NCI-H187 treated with DMSO at 0.1 percent for 48 hours (cell line): ENCODE data around the gene AP2A1.
"Not testable (repeated sequence)": the region's sequence is repeated elsewhere in the genome, so short reads cannot be mapped to it uniquely, and the experiment has no call there.

Source experiments
- DNase-seq: peaks from one replicate; lab custom pipeline; 2025; lab: John Stamatoyannopoulos, UW

The AP2A1 gene

DNA sequence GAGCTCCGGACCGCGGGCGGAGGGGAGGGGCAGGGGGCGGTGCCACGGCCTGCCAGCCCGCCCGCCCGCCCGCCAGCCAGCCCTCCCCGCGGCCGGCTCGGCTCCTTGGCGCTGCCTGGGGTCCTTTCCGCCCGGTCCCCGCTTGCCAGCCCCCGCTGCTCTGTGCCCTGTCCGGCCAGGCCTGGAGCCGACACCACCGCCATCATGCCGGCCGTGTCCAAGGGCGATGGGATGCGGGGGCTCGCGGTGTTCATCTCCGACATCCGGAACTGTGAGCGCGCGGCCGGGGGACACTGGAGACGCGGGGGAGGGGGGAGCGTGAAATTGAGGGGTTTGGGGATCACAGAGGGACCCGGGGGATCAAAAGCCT lies at the start of gene AP2A1:
Gene AP2A1, plus strand, starts transcription at position 72 of the 370 bp plus-strand sequence. Its CDS starts 133 bp downstream, at position 205.
- no peak for DNase-seq

DNA sequence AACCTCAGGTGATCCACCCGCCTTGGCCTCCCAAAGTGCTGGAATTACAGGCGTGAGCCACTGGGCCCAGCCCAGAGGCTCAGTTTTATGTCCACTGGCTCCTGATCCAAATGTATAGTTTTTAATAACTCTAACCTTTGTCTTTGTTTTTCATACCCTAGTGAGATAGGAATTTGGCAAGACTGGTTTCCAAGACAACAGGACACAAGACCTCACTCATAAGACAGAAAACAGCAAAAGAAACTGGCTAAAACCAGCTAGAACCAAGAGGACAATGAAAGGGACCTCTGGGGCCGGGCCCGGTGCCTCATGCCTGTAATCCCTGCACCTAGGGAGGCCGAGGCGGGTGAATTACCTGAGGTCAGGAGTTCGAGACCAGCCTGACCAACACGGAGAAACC lies 48.3 kb upstream of the AP2A1 start:
- DNase-seq: no peak

DNA sequence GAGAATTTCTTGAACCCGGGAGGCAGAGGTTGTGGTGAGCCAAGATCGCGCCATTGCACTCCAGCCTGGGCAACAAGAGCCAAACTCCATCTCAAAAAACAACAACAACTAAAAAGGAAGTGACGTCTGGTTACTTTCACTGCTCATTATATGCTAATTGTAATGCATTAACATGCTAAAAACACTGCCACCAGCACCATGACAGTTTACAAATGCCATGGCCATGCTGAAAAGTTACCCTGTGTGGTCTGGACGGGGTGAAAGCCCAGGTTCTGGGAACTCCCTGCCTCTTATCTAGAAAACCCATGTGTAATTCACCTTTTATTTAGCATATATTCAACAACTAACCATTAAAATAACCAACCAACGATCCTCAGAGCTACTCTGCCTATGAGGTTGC lies 47.8 kb upstream of the AP2A1 start:
- no peak for DNase-seq

DNA sequence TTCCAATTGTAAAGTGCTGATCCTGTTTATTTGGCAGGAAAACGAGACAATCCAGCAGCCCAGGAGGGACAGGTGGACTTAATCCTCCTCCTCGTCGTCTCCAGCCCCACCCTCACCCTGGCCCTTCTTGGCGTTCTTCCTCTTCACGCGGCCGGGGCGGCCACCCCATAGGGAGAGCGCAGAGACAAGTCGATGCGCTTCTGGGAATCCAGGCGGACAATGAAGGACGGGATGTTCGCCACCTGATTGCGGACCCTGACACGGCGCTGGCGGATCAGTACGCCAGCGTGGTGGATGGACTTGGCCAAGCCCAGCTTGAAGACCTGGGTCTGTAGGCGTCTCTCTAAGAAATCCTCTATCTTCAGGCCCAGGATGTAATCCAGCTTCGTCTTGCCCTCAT lies 47.4 kb upstream of the AP2A1 start:
- not testable (repeated sequence) for DNase-seq

DNA sequence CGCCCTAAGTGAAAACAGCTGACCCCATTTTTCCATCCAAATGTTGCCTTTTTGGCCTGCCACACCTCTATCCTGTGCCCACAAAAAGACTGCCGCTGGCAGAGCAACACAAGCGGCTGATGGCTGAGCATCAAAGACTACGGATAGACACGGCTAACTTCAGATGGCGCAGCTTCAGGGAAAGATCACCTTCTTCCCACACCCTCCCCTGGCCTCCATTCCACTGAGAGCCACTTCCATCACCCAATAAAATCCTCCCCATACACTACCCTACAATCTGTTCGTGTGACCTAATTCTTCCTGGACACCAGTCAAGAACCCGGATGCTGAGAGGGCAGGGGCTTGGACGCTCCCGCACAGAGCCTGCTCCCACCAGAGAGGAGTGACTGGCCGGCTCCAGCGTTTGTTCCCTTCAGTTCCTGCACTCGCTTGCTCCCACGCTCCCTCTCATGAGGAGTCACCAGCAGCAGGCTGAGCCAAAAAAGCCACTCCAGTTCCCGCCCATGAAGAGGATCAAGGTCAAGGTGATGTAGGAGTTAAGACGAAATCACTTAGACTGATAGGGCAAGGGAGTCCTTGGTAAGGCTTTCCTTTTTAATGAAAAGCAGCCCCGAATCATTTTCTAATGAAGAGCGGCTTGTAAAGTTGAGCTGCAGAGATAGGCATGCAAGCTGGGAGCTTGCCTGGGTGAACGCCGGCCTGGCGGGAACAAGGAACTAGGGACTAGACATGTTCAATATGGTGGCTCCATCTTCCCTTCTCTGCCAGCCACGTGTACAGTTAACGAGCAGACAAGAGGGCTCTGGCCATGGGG lies 39.4 kb upstream of the AP2A1 start:
- no peak for DNase-seq

DNA sequence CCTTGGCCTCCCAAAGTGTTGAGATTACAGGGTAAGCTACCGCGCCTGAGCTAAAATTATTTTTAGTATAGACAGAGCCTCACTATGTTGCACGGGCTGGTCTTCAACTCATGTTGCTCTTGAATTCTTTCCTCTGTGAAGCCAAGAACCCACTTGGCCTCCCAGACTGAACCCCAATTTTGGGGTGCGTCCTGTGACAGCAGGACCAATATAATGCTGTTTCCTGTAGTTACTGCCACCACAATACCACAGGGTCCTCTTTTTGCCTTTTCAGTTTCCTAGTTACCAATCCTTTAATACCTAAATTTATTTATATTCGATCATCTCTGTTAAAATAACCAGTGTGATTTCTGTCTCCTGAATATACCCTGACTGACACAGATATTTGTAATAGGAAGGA lies 36.6 kb upstream of the AP2A1 start:
- DNase-seq: no peak

DNA sequence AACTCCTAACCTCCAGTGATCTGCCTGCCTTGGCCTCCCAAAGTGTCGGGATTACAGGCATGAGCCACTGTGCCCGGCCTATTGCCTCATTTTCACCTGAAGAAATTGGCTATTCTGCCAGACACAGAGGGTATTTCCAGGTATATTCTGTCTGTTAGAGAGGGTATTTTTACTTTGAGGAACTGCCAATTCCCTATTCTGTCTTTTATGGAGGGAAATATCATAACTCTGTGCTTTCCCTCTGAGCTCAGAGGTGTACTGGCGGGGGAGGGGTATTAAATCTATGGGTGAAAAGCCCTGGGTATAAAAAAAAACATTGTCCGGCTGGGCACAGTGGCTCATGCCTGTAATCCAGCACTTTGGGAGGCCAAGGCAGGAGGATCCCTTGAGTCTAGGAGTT lies 28.5 kb upstream of the AP2A1 start:
- no peak for DNase-seq

DNA sequence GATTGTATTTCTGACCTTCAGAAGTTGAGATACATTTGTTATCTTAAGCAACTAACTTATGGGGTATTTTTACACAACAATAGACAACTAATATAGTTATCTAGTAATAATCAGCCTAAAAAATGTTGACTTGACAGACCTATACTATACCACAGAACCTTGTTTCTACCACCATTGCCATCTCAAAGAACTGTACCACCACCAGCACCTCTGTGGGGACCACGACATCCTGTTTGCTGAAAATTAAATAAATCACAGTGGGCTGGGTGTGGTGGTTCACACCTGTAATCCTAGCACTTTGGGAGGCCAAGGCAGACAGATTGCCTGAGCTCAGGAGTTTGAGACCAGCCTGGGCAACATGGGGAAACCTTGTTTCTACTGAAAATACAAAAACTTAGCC lies 27.7 kb upstream of the AP2A1 start:
- DNase-seq: no peak

DNA sequence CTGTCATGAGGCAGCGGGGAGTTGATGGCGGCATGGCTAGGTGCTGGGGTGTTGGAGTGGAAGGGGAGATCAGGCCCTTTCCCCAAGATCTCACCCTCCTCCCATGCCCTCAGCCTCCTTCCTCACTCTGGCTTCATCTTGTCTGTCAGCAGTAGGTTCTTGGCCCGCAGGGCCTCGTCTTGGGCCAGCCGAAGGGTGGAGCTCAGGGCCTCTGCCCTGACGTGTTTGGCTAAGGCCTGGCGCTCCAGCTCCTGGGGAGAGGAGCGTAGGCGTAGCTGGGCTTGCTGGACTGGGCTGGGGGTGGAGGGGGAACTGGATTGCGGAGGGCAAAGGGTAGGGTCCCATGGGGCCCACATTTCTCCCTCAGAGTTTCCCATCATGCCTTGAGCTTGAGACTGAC lies 26.9 kb upstream of the AP2A1 start:
- no peak for DNase-seq

DNA sequence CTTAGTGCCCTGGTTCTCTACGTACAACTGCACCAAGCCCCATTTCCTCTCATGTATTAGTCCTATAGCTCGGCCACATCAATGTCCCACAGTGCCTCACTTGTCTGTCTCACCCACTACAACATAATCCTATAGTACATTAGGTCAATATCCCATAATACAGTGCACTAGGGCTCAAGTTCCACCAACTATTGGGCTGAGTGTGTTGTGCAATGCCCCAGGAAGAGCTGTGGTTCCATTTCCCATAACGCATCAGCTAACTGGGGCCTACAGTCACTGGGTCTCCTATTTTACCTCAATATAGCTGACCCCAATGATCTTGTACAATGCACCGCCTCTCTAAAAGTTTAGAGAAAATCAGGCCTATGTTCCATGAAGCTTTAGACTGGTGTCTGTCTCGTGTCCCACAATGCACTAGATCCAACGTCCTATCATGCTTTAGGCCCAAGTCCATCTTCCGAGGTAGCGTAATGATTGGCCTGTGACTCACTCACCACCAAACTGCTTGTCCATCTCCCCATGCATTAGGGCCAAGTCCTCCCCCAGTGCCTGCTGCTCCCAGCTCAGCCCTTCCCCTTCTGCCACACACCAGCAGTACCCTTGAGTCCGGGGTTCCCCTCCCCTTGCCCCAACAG lies 25.5 kb upstream of the AP2A1 start:
- no peak for DNase-seq

DNA sequence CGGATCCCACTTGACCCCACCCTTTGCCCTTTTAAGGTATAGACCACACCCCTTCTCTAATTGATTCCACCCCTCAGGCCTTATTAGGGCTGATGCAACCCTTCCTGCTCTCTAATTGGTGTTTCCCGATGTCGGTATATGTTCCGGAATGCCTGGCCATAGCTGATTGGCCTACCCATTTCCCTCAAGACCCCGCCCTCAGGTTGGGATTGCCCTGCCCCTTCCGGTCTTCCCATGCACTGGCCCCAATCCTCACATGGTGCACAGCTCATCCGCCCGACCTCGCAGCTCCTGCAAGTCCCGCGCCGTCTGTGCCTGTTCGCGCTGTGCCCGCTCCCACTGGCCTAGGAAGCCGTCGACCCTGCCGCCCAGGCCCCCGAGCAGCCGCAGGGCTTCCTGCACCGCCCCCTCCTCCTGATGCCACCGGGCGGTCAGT lies 21.8 kb upstream of the AP2A1 start:
- DNase-seq: no peak

DNA sequence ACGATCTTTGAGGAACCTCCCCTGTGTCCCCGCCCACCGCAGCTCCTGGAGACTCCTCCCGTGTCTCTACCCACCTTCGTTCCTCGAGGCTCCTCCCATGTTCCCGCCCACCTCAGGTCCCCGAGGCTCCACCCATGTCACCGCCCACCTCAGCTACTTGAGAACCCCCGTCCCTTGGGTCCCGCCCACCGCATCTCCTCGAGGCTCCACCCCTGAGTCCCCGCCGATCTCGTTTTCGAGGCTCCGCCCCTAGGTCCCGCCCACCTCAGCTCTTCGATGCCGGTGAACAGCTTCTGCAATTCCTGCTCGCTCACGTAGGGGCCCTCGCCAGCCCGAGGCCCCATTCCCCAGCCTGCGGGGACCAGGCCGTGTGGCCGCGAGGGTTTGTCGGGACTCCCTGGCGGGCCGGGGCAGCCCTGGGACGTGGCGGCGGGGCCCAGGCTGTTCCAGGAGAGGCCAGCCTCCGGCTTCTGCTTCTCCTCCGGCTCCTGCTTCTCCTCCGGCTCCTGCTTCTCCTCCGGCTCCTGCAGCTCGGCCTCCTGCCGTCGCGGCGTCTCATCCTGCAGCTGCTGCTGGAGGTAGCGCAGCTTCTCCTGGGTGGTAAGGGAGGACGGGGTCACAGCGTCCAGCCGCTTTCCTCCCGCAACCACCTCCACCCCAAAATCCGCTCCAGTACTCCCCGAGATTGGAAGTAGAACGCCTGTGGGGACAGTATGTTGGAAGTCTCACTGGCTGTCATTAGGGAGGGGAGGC lies 20.4 kb upstream of the AP2A1 start:
- DNase-seq: no peak

DNA sequence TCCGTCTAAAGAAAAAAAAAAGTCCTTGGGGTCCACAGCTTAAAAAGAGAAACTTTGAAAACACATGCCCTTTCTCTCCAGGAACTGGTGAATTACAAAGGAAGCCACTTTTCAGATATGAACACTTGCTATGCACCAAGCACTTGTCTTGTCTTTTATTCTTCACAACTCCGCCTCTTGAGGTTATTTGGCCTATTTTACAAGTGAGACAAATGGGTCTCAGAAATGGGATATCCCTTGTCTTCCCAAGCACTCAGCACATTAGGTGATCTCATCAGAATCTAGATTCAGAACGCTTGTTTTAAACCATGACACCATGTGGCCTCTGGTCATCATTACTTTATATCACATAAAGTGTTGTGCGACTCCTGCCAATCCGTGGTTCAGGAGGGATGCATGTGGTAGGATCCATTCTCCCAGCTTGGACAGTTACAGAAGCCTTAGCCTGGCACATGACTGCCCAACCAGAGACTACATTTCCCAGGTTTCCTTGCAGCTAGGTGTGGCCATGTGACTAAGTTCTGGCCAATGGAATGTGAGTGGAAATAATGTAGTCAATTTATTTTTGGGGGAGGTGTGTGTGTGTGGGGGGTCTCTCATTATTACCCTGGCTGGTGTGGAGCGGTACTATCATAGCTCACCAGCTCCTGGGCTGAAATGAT lies 17.6 kb upstream of the AP2A1 start:
- no peak for DNase-seq

DNA sequence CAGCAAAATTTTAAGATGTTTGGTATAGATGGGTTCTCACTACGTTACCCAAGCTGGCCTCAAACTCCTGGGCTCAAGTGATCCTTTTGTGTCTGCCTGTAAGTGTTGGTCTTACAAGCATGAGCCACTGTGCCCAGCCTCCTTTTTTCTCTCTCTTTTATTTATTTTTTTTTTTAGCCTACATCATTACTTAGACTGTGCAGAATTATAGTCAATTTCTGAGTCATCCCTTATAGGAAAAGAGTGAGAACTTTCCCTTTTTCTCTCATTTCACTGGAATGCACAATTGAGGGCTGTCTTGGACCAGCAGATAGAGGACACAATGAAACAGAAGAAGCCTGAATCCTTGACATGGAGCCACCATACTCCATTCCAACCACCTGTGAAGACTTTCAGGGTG lies 17.0 kb upstream of the AP2A1 start:
- DNase-seq: no peak

DNA sequence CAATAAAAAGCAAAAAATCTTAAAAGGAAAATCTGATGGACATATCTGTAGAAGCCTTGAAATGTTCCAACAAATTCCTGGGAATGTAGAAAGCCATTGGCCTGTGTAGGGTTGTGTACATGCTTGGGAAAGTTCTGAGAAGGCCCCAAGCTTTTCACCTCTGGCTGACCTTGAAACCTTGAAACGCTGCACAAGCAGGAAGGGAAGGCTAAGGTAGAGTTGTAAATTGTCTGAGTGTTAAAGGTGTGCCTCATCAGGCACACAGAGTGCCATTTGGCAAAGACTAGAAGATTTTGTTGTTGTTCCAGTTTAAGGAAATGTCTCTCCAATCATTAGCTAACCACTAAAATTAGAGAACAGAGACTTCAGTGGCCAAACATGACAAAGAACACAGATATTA lies 14.1 kb upstream of the AP2A1 start:
- DNase-seq: no peak

DNA sequence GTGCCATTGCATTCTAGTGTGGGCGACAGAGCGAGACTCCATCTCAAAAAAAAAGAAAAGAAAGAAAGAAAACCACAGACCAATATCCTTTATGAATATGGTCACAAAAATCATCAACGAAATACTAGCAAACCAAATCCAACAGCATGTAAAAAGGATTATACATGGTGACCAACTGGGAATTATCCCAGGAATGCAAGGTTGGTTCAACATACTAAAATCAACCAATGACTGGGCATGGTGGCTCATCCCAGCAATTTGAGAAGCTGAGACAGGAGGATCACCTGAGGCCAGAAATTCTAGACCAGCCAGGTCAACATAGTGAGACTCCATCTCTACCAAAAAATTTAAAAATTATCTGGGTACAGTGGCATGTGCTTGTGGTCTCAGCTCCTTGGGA lies 10.8 kb upstream of the AP2A1 start:
- no peak for DNase-seq

DNA sequence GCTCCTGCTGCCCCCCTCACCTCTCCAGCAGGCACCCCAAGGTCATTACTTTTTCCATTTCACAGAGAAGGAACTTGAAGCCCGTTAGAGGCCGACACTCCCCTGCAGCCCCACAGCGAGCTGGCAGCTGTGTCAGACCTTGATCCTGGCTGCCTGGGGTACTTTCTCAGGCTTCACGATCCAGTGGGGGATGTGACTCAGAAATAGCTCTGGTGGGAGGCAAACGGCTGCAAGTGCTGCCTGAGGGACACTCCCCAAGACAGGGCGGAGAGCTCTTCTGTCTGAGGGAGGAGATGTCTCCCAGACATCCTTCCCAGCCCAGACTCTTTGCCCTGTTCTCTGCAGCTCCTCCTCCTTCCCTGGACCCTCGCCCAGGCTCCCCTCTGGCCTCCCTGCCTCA lies 8.5 kb upstream of the AP2A1 start:
- DNase-seq: no peak

DNA sequence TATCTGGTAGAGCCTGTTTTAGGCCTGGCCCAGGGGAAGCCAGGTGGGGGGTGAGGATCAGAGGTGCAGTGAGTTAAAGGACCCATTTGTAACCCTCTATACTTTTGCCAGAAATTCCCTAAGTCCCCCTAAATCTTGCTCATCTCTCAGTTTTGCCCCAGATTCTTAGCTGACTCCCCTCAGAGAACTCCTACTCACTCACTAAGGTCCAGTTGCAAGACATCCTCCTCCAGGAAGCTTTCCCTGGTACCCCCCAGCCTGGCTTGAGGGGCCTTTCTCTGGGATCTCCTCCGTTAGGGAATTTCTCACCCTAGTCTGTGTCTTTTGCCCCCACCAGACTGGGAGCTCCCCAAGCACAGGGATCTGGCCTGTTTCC lies 5.6 kb upstream of the AP2A1 start:
- no peak for DNase-seq

DNA sequence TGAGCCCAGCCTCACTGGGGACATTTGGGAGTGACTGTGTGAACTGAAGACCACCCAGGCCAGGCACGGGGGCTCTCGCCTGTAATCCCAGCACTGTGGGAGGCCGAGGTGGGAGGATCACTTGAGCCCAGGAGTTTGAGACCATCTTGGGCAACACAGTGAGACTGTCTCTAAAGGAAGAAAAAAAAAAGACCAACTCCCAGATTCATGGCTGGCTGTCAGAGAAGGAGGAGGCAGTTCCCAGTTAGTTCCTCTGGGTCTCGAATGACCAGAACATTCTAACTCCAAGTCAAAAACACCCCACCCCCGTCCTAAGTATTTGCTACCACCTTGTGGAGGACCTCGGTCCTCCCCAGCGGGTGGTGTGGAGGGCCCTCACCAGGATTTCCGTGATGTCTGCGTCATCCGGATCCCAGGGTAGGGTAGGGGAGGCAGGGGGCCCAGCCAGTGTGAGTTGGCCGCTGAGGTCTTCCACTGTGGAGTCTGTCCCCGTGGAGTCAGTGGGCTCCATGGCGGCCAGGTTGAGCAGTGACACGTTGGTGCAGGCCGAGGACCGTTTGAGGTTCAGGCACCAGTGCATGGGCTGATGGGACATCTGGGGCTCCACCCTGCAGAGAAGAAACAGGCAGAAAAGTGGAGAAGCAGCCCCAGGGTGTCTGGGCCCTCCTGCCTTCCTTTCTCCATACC lies 5.0 kb upstream of the AP2A1 start:
- no peak for DNase-seq

DNA sequence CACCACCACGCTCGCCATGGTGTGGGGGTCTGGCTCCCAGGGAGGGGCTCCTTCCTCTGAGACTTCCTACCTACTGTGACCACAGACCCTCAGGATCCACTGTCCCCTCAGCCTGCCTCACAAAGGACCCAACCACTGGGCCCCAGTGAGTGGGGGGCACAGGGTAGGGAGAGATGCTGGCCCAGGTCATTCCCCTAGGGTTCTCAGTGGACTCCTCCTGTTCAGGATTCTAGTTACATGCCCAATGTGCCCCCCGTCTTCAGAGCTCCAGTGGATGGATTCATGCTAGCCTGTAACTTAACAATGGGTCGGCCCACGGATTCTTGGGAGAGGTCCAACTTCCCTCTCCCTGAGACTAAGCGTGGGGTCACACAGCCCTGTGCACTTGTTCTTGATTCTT lies 3.6 kb upstream of the AP2A1 start, which contains the start of gene TSKS:
Gene TSKS, minus strand, starts transcription at position 77 of the 400 bp plus-strand sequence. Its CDS starts 59 bp downstream, at position 18.
- no peak for DNase-seq

DNA sequence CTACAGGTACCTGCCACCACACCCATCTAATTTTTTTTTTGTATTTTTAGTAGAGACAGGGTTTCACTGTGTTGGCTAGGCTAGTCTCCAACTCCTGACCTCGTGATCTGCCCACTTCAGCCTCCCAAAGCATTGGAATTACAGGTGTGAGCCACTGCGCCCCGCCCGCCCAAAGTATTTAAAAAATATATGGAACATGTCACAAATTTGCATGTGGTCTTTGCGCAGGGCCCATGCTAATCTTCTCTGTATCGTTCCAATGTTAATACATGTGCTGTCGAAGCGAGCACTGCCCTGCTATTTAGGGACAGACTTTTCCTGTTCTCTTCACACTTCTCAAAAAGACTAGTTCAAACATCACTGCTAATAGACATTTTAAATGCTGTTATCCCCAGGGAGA lies 2.5 kb upstream of the AP2A1 start:
- no peak for DNase-seq
